ENCODE measurements around the gene ATP9A.
A peak's percentile ranks its signal among the peaks of the same experiment; 100 is the strongest.

Gene ATP9A

GRCh38 chr20:51596668-51597388, 171.4 kb downstream of the ATP9A start:
- DNase-seq (ENCODE audit: low spot score) = no peak

- no peak for DNase-seq (ENCODE audit: low spot score)
Measured at GRCh38 chr20:51595744-51596143, 172.4 kb downstream of the ATP9A start.

DNA sequence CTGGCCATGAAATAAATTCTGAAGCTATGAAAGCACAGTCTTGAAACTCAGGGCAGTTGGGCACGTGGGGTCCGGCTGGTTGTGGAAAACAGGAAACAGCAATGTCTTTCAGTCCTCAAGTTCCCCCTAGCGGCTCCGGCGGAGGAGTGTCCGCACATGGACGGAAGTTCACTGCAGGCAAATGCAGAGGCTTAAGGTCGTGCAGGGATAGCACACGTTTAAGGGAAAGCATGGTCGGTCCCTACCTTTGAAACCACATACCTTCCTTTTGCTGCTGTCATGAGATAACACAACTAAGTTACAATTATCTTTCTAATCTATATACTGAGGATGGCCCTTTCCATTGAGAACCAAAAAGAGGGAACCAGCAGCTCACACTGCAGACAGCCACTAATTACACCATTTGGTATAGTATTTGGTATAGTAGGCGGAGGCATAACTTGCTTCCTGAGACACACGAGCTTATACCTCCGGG, 173.1 kb downstream of the ATP9A start:
- peak; percentile 90 for DNase-seq (ENCODE audit: low spot score)

DNA sequence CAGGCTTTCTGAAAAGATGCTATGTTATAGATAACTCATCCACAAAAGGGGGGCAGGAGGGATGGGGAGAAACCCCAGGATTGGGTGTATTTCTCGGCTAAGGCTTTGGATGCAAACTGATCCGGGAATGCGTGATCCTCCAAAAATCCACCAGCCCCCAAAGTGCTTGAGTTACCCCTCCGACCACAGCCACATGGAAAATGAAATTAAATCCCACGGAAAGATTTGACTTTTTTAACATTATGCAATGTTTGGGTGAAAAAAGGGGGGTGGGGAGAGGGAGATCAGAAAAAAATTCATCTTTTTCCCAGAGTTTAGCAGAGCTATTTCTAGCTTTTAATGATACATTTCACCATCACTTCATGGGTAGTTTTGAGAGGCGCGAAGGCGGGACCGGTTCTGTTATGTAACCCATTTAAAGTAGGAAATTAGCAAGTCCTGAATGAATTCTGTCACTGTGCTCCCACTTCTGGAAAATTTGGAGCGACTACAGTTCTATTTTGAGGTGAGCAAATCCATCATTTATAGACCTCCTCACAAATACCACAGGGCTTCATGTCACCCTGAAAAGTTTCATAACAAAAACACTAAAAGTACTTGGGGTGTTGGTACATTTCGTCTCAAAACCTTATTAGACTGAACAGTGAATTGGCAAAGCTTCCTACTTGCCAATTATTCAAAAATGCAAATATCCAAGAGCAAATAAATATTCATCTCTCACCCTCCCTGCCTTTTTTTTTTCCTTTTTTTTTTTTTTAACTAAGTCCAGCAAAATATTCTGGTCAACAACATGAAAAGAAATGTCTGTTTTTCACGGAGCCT, 173.7 kb downstream of the ATP9A start:
- DNase-seq (ENCODE audit: low spot score) = no peak

DNA sequence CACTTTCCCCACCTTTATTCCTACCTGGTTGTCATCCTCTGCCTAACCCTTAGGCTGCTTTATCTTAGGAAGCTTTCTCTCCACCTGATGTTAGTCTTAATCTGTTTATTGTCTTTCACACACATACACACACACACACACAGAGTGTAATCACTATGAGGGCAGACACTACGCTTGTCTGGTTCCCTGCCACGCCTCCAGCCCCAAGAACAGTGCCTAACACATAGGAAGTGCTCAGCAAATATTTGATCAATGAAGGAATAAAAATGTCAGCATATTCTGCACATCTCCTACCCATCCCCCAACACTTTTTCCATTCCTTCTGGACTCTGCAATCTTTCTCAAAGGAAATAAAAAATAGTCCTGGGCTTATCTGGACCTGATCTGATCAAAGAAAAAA, 174.6 kb downstream of the ATP9A start:
- no peak for DNase-seq (ENCODE audit: low spot score)

DNA sequence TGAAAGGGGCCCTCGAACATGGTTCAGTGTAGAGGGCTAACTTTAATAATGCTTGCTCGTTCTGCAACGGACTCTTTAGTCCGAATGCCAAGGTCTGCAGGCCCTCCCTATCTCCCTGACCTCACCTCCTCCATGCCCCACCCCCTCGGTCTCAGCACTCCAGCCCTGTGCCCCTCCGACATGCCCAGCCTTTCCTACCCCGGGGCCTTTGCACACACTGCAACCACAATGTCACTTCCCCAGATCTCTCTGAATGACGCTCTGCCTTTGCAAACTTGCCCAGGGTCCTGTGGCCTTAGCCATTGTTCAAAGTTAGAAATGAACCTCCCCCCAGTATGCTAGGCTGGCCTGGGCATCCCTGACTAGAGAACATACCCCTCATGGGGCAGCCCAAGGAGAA, 175.6 kb downstream of the ATP9A start:
- DNase-seq (ENCODE audit: low spot score) = no peak

DNA sequence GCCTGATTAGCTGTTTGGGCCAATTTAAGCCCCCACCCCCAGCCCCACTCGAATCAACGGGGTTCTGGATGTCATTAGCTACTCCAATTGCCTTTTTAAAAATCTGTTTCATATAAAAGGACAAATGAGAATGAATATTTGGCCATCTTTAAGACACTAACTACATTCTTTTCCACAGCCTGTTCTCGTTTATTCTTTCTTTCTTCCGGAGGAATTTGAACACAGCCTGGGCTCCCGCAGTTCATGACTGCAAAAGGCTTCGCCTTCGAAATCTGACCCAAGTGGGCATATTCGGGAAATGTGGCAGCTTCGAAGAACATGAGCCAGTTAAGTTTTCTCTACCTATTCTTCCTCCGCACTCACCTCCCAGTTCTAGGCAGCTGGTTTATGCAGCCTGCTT, 176.3 kb downstream of the ATP9A start:
- no peak for DNase-seq (ENCODE audit: low spot score)

GRCh38 chr20:51588762-51589161, 179.4 kb downstream of the ATP9A start:
- DNase-seq (ENCODE audit: low spot score) = no peak

DNA sequence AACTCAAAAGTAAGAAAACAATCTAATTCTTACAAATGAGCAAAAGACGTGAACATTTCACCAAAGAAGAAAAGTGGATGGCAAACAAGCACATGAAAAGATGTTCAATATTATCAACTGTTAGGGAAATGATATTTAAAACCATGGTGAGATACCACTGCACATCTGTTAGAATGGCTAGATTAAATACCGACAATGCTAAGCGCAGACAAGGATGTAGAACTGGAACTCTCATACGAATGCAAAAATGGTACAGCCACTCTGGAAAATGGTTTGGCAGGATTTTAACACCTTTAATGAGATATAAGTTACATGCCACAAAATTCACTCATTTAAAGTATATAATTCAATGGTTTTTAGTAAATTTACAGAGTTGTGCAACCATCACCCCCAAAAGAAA, 181.0 kb downstream of the ATP9A start:
- DNase-seq (ENCODE audit: low spot score) = no peak

- peak; percentile 84 for DNase-seq (ENCODE audit: low spot score)
Measured at GRCh38 chr20:51586005-51586440, 182.2 kb downstream of the ATP9A start.

- DNase-seq (ENCODE audit: low spot score) = no peak
Measured at GRCh38 chr20:51585148-51585547, 183.0 kb downstream of the ATP9A start.

DNA sequence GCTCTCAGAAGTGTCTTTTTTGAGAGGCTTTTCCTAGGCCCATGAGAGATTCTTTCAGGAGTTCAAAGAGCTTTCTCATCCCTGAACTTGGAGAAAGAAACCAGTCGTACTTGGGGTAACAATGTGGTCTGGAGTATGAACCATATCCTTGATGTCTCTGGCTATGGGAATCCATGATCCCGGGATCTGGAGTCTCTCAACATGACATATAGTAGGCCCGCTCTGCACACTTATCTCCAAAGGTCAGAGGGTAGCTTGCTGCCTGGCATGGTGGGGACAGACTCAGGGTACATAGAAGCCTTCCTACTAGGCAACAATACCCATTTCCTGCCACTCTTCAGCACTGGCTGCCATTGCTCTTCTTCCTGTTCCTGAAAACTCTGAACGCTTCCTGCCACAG, 183.5 kb downstream of the ATP9A start:
- DNase-seq (ENCODE audit: low spot score) = no peak

DNA sequence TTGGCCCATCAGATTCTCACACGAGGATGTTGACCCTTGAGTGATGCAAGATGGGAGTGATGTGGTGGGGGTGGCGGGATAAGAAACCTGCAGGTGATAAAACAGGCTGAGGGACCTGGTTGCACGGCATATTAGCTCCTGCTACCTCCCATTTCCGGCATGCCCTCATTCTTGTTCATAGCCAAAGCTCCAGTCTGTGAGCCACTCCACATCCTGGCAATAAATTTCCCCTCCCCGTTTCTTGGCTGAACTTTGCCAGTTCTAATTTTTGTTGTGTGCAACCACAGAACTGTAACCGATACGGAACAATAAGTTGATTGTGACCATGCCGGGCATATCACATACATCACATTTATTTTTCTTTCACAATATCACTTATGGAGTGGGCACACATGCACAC, 184.1 kb downstream of the ATP9A start:
- DNase-seq (ENCODE audit: low spot score) = no peak

DNA sequence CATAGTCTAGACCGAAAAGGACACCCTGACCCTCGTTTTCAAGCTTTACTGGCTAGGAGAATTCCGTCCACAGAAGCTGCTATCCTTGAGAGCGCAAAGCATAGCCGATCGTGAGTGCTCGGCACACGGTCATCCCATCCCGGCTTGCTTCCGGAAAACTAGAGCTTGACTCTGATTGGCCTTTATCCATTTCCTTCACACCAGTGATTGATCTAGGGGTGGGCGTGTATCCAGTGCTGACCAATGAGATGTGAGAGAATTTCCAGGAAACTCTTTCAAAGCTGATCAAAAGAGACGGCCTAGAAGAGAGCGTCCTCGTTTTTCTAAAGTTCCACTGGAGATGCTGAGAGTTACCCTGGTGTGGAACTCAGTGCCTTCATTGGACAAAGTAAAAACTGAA, 184.7 kb downstream of the ATP9A start:
- DNase-seq (ENCODE audit: low spot score) = no peak

DNA sequence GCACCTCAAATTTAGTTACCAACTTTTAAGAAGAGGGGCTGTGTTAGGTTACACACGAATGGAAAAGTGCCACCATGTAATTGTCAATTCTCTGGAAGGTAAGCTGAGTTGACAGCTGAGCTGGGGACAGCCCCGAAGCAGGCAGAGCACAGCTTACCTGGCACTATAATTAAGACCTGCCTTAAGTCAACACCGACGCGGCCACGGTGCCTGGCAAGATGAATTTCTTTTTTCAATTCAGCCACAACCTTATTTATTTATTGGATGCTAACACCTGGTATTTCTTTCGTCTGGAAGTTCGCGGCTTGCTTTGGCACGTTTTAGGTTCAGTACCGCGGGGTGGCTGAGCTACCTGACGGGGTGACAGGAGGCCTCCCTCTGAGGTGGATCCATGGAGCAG, 185.1 kb downstream of the ATP9A start:
- no peak for DNase-seq (ENCODE audit: low spot score)

DNA sequence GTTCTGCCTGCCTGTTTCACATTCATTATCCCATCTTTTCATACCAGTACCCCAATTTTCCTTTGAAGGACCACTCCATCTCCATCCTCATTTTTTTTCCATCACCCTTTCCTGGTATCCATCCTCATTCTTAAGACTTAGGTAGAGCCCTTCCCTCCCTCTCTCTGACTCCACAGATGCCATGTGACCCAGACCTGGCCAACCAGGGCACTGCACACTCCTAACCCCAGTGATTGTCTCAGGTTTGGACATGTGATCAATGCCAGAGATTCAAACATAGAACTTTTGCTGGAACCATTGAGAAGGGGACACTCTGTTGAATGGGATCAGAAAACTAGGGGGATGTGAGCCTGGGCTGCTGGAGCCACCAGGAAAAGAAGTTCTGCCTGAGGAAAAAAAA, 186.6 kb downstream of the ATP9A start:
- DNase-seq (ENCODE audit: low spot score) = no peak

DNA sequence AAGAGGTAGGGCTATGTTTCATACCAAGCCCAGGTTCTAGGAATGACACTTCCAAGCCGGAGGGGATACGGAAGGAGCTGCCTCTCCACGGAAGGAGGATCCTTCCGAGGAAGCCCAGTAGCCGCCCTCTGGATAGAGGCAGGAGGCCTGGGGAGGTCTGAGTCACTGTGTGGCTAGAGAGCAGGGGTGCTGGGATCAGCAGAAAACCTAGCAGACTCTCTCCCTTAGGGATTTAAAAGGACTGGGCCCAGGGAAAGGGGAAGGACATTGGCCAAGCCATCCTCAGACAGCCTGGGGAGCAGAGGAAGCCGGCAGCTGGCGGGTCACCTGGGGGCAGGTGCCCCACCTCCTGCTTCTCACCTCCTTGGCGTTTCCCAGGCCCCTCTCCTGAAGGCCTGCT, 189.1 kb downstream of the ATP9A start:
- DNase-seq (ENCODE audit: low spot score) = peak; percentile 85

DNA sequence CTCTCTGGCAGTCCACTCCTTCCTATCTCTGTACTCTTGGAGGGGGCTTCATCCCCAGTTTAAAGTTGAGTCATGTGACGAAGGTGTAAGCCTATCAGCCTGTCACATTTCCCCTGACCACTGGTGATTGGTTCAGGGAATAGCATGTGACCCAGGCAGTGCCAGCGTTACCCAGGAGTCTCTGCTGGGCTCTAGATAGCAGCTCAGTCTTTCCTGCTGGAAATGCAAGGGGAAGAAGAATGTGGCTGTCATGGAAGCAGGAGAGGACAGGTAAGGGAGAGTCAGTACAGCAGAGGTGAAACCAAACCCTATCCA, 190.1 kb downstream of the ATP9A start:
- DNase-seq (ENCODE audit: low spot score) = no peak

- no peak for DNase-seq (ENCODE audit: low spot score)
Measured at GRCh38 chr20:51577432-51578144, 190.6 kb downstream of the ATP9A start.

DNA sequence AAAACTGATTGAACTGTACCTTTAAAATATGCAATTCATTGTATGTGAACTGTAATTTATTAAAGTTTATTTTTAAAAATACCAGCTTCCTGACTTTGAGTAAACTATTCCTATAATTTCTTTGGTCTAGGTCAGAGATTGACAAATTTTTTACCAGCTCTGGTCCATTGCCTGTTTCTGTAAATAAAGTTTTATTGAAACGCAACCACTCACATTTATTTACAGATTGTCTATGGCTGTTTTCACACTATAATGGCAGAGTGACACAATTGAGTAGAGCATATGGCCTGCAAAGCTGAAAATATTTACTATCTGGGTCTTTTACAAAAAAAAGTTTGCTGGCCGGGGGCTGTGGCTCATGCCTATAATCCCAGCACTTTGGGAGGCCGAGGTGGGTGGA, 192.7 kb downstream of the ATP9A start:
- DNase-seq (ENCODE audit: low spot score) = no peak

GRCh38 chr20:51574248-51575033, 193.7 kb downstream of the ATP9A start:
- DNase-seq (ENCODE audit: low spot score) = no peak

DNA sequence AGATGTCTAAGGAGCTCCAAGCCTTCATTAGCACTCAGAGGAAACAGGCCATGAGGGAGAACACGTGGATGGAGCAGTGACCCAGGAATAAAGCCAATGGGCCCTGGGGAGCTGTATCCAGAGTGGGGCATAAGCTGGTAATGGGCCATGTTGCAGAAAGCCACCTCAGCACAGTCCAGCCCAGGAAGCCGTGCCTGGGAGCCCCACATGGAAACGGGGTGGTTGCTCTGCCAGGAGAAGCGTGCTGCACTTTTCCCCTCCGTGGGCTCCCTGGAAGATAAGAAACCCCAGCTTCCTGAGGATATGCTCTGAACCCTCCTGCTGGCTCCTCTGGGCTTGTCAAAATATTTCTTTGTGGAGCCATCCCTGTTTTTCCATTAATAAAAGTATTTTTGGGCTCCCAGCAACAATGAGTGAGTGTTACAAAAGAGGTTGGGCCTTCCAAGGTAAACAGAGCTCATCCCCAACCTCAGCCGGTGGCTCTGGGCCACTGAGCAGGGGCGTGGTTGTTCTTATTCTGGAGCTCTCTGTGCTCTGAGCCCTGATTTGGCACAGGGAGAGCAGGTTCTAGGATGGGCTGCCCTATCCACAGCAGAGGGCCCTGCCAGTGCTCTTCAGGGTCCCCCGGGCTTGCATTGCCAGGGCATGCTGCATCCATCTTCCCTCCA, 194.5 kb downstream of the ATP9A start:
- no peak for DNase-seq (ENCODE audit: low spot score)

All from hepatic stellate cell (primary cell).